ENCODE measurements around the gene PRAMEF33.
"Not testable (repeated sequence)": the region's sequence is repeated elsewhere in the genome, so short reads cannot be mapped to it uniquely, and the experiment has no call there.

Gene PRAMEF33
- 0 reads per million in 4 donors for total RNA-seq

GRCh38 chr1:13303239-13303638 is at the start of gene PRAMEF33:
PRAMEF33 (plus strand) TSS chr1:13303539; CDS start chr1:13305955, 2,416 bp downstream.
- not testable (repeated sequence) for DNase-seq

GRCh38 chr1:13253898-13254297 is 49.4 kb upstream of the PRAMEF33 start, which contains the start of gene PRAMEF5:
PRAMEF5 (plus strand) TSS chr1:13254198; CDS start chr1:13259269, 5,071 bp downstream.
- not testable (repeated sequence) for DNase-seq

GRCh38 chr1:13265124-13265523 is 38.2 kb upstream of the PRAMEF33 start:
- DNase-seq: not testable (repeated sequence)

- DNase-seq: not testable (repeated sequence)
Measured at GRCh38 chr1:13277016-13277415, 26.3 kb upstream of the PRAMEF33 start.

- DNase-seq: not testable (repeated sequence)
Measured at GRCh38 chr1:13279617-13280016, 23.7 kb upstream of the PRAMEF33 start.

- not testable (repeated sequence) for DNase-seq
Measured at GRCh38 chr1:13285037-13285436, 18.3 kb upstream of the PRAMEF33 start, which contains the start of gene PRAMEF8. PRAMEF8 (minus strand) TSS chr1:13285137; CDS start chr1:13284091, 1,046 bp downstream.

- not testable (repeated sequence) for DNase-seq
Measured at GRCh38 chr1:13289030-13289429, 14.3 kb upstream of the PRAMEF33 start.

- not testable (repeated sequence) for DNase-seq
Measured at GRCh38 chr1:13297216-13297931, 6.0 kb upstream of the PRAMEF33 start.

GRCh38 chr1:13298699-13299098 is 4.6 kb upstream of the PRAMEF33 start:
- DNase-seq: not testable (repeated sequence)

GRCh38 chr1:13302197-13302596 is 1.1 kb upstream of the PRAMEF33 start:
- DNase-seq: not testable (repeated sequence)

GRCh38 chr1:13315281-13315680 is 11.9 kb downstream of the PRAMEF33 start, which contains the start of gene PRAMEF15:
PRAMEF15 (plus strand) TSS chr1:13315581; CDS start chr1:13318408, 2,827 bp downstream.
- DNase-seq: not testable (repeated sequence)

- not testable (repeated sequence) for DNase-seq
Measured at GRCh38 chr1:13342496-13342895, 39.2 kb downstream of the PRAMEF33 start.

GRCh38 chr1:13347034-13347433 is 43.7 kb downstream of the PRAMEF33 start, which contains the start of gene PRAMEF14:
PRAMEF14 (minus strand) TSS chr1:13347134; CDS start chr1:13345314, 1,820 bp downstream.
- not testable (repeated sequence) for DNase-seq

- not testable (repeated sequence) for DNase-seq
Measured at GRCh38 chr1:13353476-13353875, 50.1 kb downstream of the PRAMEF33 start.

- not testable (repeated sequence) for DNase-seq
Measured at GRCh38 chr1:13354475-13354874, 51.1 kb downstream of the PRAMEF33 start.

- peak in 2 of 5 donors; percentile 2 to 30 for DNase-seq
Measured at GRCh38 chr1:13356774-13357173, 53.4 kb downstream of the PRAMEF33 start.
